MCF 10A (cell line): Measurements from ENCODE around the gene D2HGDH. TPM values are rescaled to one million over a fixed set of nuclear protein-coding genes. Genes with fewer than 3 reads are reported as not detected.

Experiments used
- BruUV-seq: library from RNA; stranded (reverse); fragments of 400-500 nt; replicated peaks from 2 replicates; lab custom pipeline; 2021; lab: Mats Ljungman, UMichigan
- CTCF ChIA-PET: fragments of 300-600 bp; sonication (Branson Sonifier 250); formaldehyde crosslinking; extraction: SDS; loops from one replicate; lab custom pipeline; 2021; ENCODE audit warnings: antibody characterized with exemption, inconsistent platforms; lab: Yijun Ruan, JAX
- POLR2A ChIA-PET: fragments of 300-600, 350-650 bp; sonication (Branson Sonifier 250); formaldehyde crosslinking; extraction: SDS; loops from one replicate; lab custom pipeline; 2020; ENCODE audit warnings: antibody characterized with exemption, inconsistent platforms; lab: Yijun Ruan, JAX
- DNase-seq: peaks from one replicate; pipeline ENCODE4 v3.0.0-alpha.2; 2018; ENCODE audit not compliant: unreplicated experiment
- H3K27ac Mint-ChIP-seq: one replicate; pipeline ENCODE4 v1.8.0; 2022; ENCODE audit warnings: mild to moderate bottlenecking, low read depth, mixed read lengths; ENCODE audit not compliant: unreplicated experiment
- H3K27me3 Mint-ChIP-seq: one replicate; pipeline ENCODE4 v1.8.0; 2022; ENCODE audit warnings: mixed read lengths; ENCODE audit not compliant: insufficient read depth, unreplicated experiment
- H3K36me3 Mint-ChIP-seq: one replicate; pipeline ENCODE4 v1.8.0; 2022; ENCODE audit warnings: mild to moderate bottlenecking, moderate library complexity, mixed read lengths; ENCODE audit not compliant: insufficient read depth, unreplicated experiment
- H3K4me1 Mint-ChIP-seq: one replicate; pipeline ENCODE4 v1.8.0; 2022; ENCODE audit warnings: mixed read lengths; ENCODE audit not compliant: insufficient read depth, unreplicated experiment
- H3K4me3 Mint-ChIP-seq: one replicate; pipeline ENCODE4 v1.8.0; 2022; ENCODE audit warnings: mild to moderate bottlenecking, moderate library complexity, mixed read lengths; ENCODE audit not compliant: unreplicated experiment
- H3K9me3 Mint-ChIP-seq: one replicate; pipeline ENCODE4 v1.8.0; 2022; ENCODE audit warnings: mixed read lengths; ENCODE audit not compliant: unreplicated experiment
- intact Hi-C: fragments of 100-400 bp; cut with micrococcal nuclease; formaldehyde crosslinking; loops from 2 replicates; pipeline ENCODE4 v1.14.1; 2022
- total RNA-seq: library from RNA; stranded (reverse); gene quantifications from 2 replicates; pipeline ENCODE4 v1.2.3, GENCODE V29; 2022
- TF ChIP-seq, protein P1 (sequence below): fragments of 200-600 bp; IDR thresholded peaks from one replicate; pipeline ENCODE4 v1.8.0; 2022; ENCODE audit warnings: antibody characterized with exemption, mild to moderate bottlenecking; ENCODE audit not compliant: unreplicated experiment

The D2HGDH gene
- total RNA-seq, 1 experiment from 2014 or later, result 41.5 TPM

DNA sequence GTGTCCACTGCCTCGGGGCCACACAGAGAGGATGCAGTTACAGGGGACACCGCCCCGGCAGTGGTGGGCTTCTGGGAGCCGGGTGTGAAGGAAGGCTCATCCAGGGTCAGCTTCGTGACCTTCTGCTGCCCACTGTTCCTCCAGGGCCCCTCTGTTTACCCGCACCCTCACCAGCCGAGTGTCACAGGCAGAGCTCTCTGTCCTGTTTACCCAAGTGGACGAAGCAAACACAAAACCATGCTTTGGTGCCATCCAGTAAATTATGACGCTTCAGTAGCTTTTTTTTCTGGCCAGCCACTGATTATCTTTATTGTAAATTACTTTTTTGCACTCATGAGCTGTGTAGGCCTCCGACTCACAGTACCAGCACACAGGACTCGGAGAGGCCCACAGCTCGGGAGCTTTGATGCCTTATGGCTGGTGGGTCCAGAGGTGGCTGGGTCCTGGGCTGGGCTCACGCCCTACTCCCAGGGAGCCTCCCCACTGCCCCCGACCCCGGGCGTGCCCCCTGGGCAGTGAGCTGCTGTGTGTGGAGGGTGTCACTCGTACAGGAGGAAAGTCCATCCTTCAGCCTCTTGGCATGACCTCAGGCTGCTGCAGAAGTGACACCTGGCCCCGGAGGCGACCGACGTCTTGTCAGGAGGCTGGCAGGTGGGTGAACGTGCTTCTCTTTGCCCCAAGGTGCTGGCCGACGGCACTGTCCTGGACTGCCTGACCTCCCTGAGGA lies 9.8 kb downstream of the D2HGDH start:
- Mint-ChIP-seq H3K27ac (no peak overlapping the region), H3K9me3 (peaks cover 8% of the 10 kb centered on the region), H3K4me3 (no peak overlapping the region), H3K27me3 (no peaks in the 10 kb centered on the region), H3K4me1 (peaks cover 5% of the 10 kb centered on the region), H3K36me3 (peaks cover 33% of the 10 kb centered on the region)
- ChIA-PET POLR2A (interaction anchor here (0.6 kb wide), 1 partner anchor 112 kb away, joined by 3 read pairs; no protein-coding TSS in a partner anchor), CTCF (interaction anchor here (0.7 kb wide), 1 partner anchor 19 kb away, joined by 3 read pairs; no protein-coding TSS in a partner anchor)
- BruUV-seq, result no TSS peak
- no peak for DNase-seq
- intact Hi-C loops, result no loop called here
- TF ChIP-seq, protein P1, sequence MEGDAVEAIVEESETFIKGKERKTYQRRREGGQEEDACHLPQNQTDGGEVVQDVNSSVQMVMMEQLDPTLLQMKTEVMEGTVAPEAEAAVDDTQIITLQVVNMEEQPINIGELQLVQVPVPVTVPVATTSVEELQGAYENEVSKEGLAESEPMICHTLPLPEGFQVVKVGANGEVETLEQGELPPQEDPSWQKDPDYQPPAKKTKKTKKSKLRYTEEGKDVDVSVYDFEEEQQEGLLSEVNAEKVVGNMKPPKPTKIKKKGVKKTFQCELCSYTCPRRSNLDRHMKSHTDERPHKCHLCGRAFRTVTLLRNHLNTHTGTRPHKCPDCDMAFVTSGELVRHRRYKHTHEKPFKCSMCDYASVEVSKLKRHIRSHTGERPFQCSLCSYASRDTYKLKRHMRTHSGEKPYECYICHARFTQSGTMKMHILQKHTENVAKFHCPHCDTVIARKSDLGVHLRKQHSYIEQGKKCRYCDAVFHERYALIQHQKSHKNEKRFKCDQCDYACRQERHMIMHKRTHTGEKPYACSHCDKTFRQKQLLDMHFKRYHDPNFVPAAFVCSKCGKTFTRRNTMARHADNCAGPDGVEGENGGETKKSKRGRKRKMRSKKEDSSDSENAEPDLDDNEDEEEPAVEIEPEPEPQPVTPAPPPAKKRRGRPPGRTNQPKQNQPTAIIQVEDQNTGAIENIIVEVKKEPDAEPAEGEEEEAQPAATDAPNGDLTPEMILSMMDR, result no peak

DNA sequence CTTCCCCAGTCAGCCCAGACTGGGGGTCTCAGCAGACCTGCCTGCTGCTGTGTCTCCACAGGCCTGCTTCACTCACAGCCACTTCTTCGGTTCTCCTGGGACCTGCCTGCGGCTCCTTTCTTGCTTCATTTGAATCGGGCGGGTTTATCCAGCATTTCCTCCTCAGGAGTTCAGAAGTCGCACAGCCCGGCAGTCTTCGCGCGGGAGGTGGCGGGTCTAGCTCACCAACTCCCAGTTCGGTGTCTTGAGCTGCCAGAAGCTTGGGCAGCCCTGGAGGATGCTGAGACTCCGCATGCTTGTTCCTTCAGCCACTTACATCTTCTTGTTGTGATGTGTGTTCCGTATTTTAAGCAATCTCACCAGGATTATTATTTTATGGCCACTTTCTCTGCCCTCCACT lies 10.8 kb downstream of the D2HGDH start:
- H3K9me3 Mint-ChIP-seq, result peaks cover 8% of the 10 kb centered on the region
- POLR2A ChIA-PET, result no interaction called here
- H3K27me3 Mint-ChIP-seq, result no peaks in the 10 kb centered on the region
- TF ChIP-seq, protein P1, result no peak
- BruUV-seq, result no TSS peak
- H3K27ac Mint-ChIP-seq, result no peak overlapping the region
- CTCF ChIA-PET, result interaction anchor here (0.7 kb wide), 1 partner anchor 48 kb away, joined by 3 read pairs; no protein-coding TSS in a partner anchor
- H3K36me3 Mint-ChIP-seq, result peaks cover 41% of the 10 kb centered on the region
- peaks cover 5% of the 10 kb centered on the region for H3K4me1 Mint-ChIP-seq
- intact Hi-C loops, result no loop called here
- DNase-seq, result no peak
- no peak overlapping the region for H3K4me3 Mint-ChIP-seq

DNA sequence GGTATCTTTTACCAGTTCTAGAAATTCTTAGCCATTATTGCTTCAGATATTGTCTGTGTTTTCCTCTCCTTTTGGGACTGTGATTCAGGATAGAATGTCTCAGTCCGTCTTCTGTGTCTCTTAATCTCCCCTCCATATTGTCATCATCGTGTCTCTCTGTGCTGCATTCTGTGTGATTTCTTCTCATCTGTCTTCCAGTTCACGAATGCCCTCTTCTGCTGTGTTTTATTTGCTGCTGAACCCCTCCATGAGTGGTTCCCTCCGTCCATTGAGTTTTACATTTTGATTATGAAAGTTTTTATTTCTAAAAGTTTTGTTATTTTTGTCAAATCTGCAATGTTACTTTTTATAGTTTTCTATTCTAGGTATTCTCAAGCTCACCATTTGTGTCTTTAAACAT lies 11.7 kb downstream of the D2HGDH start:
- Mint-ChIP-seq H3K9me3 (peaks cover 8% of the 10 kb centered on the region), H3K36me3 (peaks cover 45% of the 10 kb centered on the region), H3K27me3 (no peaks in the 10 kb centered on the region), H3K4me1 (peaks cover 3% of the 10 kb centered on the region), H3K4me3 (no peak overlapping the region), H3K27ac (no peak overlapping the region)
- ChIA-PET POLR2A (interaction anchor here (0.6 kb wide), 1 partner anchor 1001 kb away, joined by 4 read pairs; no protein-coding TSS in a partner anchor), CTCF (no interaction called here)
- intact Hi-C loops, result no loop called here
- no peak for DNase-seq
- TF ChIP-seq, protein P1, result no peak
- no TSS peak for BruUV-seq

DNA sequence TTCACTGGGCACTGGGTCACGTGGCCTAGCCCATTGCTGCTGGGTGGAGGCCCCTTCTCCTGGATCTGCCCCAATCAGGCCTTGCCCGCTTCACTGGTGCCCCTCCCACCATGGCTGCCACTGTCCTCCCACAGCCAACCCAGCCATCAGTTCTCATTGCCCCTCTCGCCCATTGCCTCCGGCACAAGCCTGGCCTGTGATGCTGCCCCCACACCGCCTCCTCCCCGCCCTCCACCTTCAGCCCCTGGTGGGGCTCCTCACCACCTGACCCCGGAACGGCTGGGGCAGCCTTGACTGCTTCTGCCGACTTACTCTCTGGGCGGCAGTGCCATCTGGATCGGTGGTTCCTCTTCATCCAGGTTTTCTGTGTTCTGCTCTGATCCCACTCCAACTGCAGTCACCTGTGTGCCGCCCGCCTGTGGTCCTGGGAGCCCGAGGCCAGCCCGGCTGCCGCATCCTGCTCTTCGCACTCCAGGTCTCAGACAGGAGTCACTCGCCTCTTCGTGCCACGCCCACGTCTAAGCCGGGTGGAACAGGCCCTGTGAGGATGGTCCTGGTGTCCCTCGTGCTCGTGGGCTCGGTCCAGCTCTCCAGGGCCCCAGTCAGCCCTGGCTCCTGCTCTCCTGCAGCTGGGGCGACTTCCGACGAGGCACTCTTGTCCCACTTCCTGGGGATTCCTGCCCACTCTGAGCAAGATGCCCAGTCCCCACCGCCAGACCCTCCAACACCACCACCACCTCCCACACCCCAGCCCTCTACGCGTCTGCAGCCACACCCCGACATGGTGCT lies 14.2 kb downstream of the D2HGDH start:
- peaks cover 38% of the 10 kb centered on the region for H3K36me3 Mint-ChIP-seq
- ChIA-PET POLR2A (no interaction called here), CTCF (interaction anchor here (0.7 kb wide), 1 partner anchor 9 kb away, joined by 3 read pairs; no protein-coding TSS in a partner anchor)
- H3K4me1 Mint-ChIP-seq, result no peaks in the 10 kb centered on the region
- BruUV-seq, result no TSS peak
- H3K9me3 Mint-ChIP-seq, result peaks cover 8% of the 10 kb centered on the region
- no peak for DNase-seq
- no peak overlapping the region for H3K27ac Mint-ChIP-seq
- no peaks in the 10 kb centered on the region for H3K27me3 Mint-ChIP-seq
- TF ChIP-seq, protein P1, result no peak
- intact Hi-C loops, result no loop called here
- H3K4me3 Mint-ChIP-seq, result no peak overlapping the region
